Thyroid gland (tissue), 4 donors: Measurements from ENCODE around the gene EML4. TPM values are rescaled to one million over a fixed set of nuclear protein-coding genes. Genes with fewer than 3 reads are reported as not detected.

Source experiments
- DNase-seq, 2 donors: peaks; one replicate each; pipeline ENCODE4 v3.0.0-alpha.2; 2019
- H3K27ac ChIP-seq, 3 donors: fragments of 200-600 bp; sonication (generic); 1 replicate in 2 of 3; 2 replicates in 1 of 3; pipeline ENCODE4 v1.5.1; 2016 to 2019; ENCODE audit warnings: mild to moderate bottlenecking in 1 of 3, moderate library complexity in 1 of 3
- H3K27me3 ChIP-seq: fragments of 200-600 bp; sonication (generic); one replicate; pipeline ENCODE4 v1.5.1; 2019
- H3K36me3 ChIP-seq, 2 donors: fragments of 200-600 bp; sonication (generic); one replicate each; pipeline ENCODE4 v1.5.1; 2016 to 2019
- H3K4me1 ChIP-seq, 2 donors: fragments of 200-600 bp; sonication (generic); one replicate each; pipeline ENCODE4 v1.5.1; 2017 to 2019
- H3K4me3 ChIP-seq, 3 donors: fragments of 200-600 bp; sonication (generic); replicated peaks in 1 of 3; 1 replicate in 2 of 3; 2 replicates in 1 of 3; pipeline ENCODE4 v1.5.1; 2016; ENCODE audit warnings: mild to moderate bottlenecking in 1 of 3
- H3K9me3 ChIP-seq: fragments of 200-600 bp; sonication (generic); one replicate; pipeline ENCODE4 v1.5.1; 2017
- CTCF ChIP-seq, 6 experiments: fragments of 200-600 bp in 3 of 6; fragments of 450-650 bp in 3 of 6; sonication (generic) in 3 of 6; IDR thresholded peaks; one replicate each; pipeline ENCODE4 v1.5.1; 2016 to 2019; ENCODE audit warnings: antibody characterized with exemption in 6 of 6, mild to moderate bottlenecking in 2 of 6, inconsistent platforms in 1 of 6, moderate library complexity in 1 of 6
- POLR2A ChIP-seq, 2 donors: fragments of 450-650 bp; IDR thresholded peaks; one replicate each; pipeline ENCODE4 v1.6.1; 2017; ENCODE audit warnings: antibody characterized with exemption in 2 of 2, mild to moderate bottlenecking in 2 of 2, moderate library complexity in 1 of 2
- WGBS, 2 donors: methylation state at CpG; one replicate each; pipeline ENCODE4 v1.1.5; 2017; 5-methylcytosine and 5-hydroxymethylcytosine counted together
- intact Hi-C: fragments of 100-400 bp; cut with DNase I; formaldehyde crosslinking; loops from one replicate; pipeline ENCODE4 v1.15.1; 2023
- total RNA-seq, 4 donors: library from RNA; depleted of rRNA; stranded (reverse); fragments of >200 nt; gene quantifications; one replicate each; pipeline ENCODE4 v1.2.3, GENCODE V29; 2016

Gene EML4
- total RNA-seq, 4 donors from 2014 or later = 52.5 to 67.2 (median 64.7) TPM

DNA sequence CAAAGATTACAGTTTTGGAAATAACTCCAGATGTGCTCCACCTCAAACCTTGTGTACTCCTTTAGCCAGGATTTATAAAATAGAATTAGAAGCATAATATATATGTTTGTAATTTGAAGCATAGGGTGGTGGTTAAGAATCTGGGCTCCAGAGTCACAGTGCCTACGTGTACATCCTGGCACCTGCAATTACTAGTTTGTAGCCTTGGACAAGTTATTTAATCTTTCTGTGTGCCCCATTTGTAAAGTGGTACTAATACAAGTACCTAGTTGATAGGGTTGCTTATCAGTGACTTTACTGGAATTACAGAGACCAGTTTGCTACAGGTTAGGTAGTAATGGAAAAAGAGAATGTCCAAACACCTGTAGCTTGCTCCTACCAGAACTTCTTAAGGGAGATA lies 28.6 kb downstream of the EML4 start:
- peaks cover 4 to 29% of the 10 kb centered on the region in 2 donors for H3K4me1 ChIP-seq
- no peaks in the 10 kb centered on the region for H3K9me3 ChIP-seq
- no peak for TF ChIP-seq CTCF (IDR thresholded peaks at IDR 0.05)

GRCh38 chr2:42198466-42198865 lies 29.3 kb downstream of the EML4 start:
- intact Hi-C loops = no loop called here
- no peak overlapping the region for H3K4me3 ChIP-seq
- H3K27me3 ChIP-seq = no peaks in the 10 kb centered on the region
- no peaks in the 10 kb centered on the region for H3K9me3 ChIP-seq
- H3K36me3 ChIP-seq = no peaks in the 10 kb centered on the region
- TF ChIP-seq CTCF (IDR thresholded peaks at IDR 0.05) = no peak
- no peak for TF ChIP-seq POLR2A (IDR thresholded peaks at IDR 0.05)
- H3K4me1 ChIP-seq = peaks cover 4 to 26% of the 10 kb centered on the region in 2 donors
- DNase-seq = no peak
- H3K27ac ChIP-seq = no peak overlapping the region

More for the DNA sequence above, 28.6 kb downstream of the EML4 start:
- no peaks in the 10 kb centered on the region for H3K36me3 ChIP-seq
- no peak overlapping the region for H3K4me3 ChIP-seq
- H3K27ac ChIP-seq = no peak overlapping the region
- DNase-seq = no peak
- intact Hi-C loops = no loop called here
- WGBS, 2 donors = 50 to 93% methylated on average over 1 of the region's 1 CpG
- H3K27me3 ChIP-seq = no peaks in the 10 kb centered on the region

- WGBS, 2 donors = 93% methylated on average over 2 of the region's 2 CpGs
Observed at GRCh38 chr2:42199002-42199401, 29.8 kb downstream of the EML4 start.

DNA sequence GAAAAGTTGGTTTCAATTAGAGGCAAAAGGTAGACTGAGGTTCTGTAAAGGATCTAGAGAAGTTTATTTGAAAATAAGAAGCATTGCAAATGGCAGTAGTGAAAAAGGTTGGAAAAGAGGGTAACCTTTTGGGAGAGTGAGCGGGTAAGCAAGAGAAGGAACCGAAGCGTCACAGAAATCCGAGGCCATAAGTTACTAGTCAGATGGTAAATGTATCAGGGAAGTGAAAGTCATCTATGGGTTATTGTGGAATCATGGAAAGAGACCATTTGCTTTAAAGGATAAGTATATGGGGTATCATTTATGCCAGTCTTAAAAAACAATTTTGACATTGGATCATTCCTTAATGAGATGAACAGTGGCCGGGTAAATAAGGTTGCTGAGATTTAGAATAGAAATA lies 30.5 kb downstream of the EML4 start:
- H3K27me3 ChIP-seq = no peaks in the 10 kb centered on the region
- 94 to 96% methylated on average over 5 of the region's 5 CpGs for WGBS, 2 donors
- TF ChIP-seq POLR2A (IDR thresholded peaks at IDR 0.05) = no peak
- TF ChIP-seq CTCF (IDR thresholded peaks at IDR 0.05) = no peak
- DNase-seq = no peak
- no peak overlapping the region for H3K27ac ChIP-seq
- no peak overlapping the region for H3K4me3 ChIP-seq
- H3K4me1 ChIP-seq = peaks cover 4 to 23% of the 10 kb centered on the region in 2 donors
- intact Hi-C loops = no loop called here
- H3K9me3 ChIP-seq = no peaks in the 10 kb centered on the region
- no peaks in the 10 kb centered on the region for H3K36me3 ChIP-seq

More at GRCh38 chr2:42199002-42199401, 29.8 kb downstream of the EML4 start:
- H3K4me1 ChIP-seq = peaks cover 4 to 23% of the 10 kb centered on the region in 2 donors
- no peak overlapping the region for H3K4me3 ChIP-seq
- no peaks in the 10 kb centered on the region for H3K9me3 ChIP-seq
- intact Hi-C loops = no loop called here
- TF ChIP-seq POLR2A (IDR thresholded peaks at IDR 0.05) = no peak
- TF ChIP-seq CTCF (IDR thresholded peaks at IDR 0.05) = no peak
- no peaks in the 10 kb centered on the region for H3K36me3 ChIP-seq
- H3K27me3 ChIP-seq = no peaks in the 10 kb centered on the region
- H3K27ac ChIP-seq = no peak overlapping the region
- DNase-seq = no peak

GRCh38 chr2:42200926-42201855 lies 32.0 kb downstream of the EML4 start:
- Histone ChIP-seq H3K9me3 (no peaks in the 10 kb centered on the region), H3K4me3 (no peak overlapping the region), H3K27me3 (no peaks in the 10 kb centered on the region), H3K27ac (no peak overlapping the region), H3K4me1 (peaks cover 4 to 15% of the 10 kb centered on the region in 2 donors), H3K36me3 (no peaks in the 10 kb centered on the region)
- TF ChIP-seq POLR2A (IDR thresholded peaks at IDR 0.05) (no peak), CTCF (IDR thresholded peaks at IDR 0.05) (no peak)
- DNase-seq = no peak
- intact Hi-C loops = no loop called here
- WGBS, 2 donors = 84 to 87% methylated on average over 5 of the region's 5 CpGs
